ENCODE measurements around the gene FRMD8.

- no peak for TF ChIP-seq POLR2A (IDR thresholded peaks at IDR 0.05)
- no peak for TF ChIP-seq CTCF (IDR thresholded peaks at IDR 0.05 in 4 of 5, conservative IDR thresholded peaks at IDR 0.05 in 1 of 5)
Observed at GRCh38 chr11:65433657-65434056, 47.2 kb downstream of the FRMD8 start.

Measured in gastrocnemius medialis (tissue), 4 donors.